Thyroid gland (tissue), 4 donors: Measurements from ENCODE around the gene POLE2. TPM values are rescaled to one million over a fixed set of nuclear protein-coding genes. Genes with fewer than 3 reads are reported as not detected.

Experiments used
- DNase-seq, 2 donors: peaks; one replicate each; pipeline ENCODE4 v3.0.0-alpha.2; 2019
- H3K27ac ChIP-seq, 3 donors: fragments of 200-600 bp; sonication (generic); 1 replicate in 2 of 3; 2 replicates in 1 of 3; pipeline ENCODE4 v1.5.1; 2016 to 2019; ENCODE audit warnings: mild to moderate bottlenecking in 1 of 3, moderate library complexity in 1 of 3
- H3K27me3 ChIP-seq: fragments of 200-600 bp; sonication (generic); one replicate; pipeline ENCODE4 v1.5.1; 2019
- H3K36me3 ChIP-seq, 2 donors: fragments of 200-600 bp; sonication (generic); one replicate each; pipeline ENCODE4 v1.5.1; 2016 to 2019
- H3K4me1 ChIP-seq, 2 donors: fragments of 200-600 bp; sonication (generic); one replicate each; pipeline ENCODE4 v1.5.1; 2017 to 2019
- H3K4me3 ChIP-seq, 3 donors: fragments of 200-600 bp; sonication (generic); replicated peaks in 1 of 3; 1 replicate in 2 of 3; 2 replicates in 1 of 3; pipeline ENCODE4 v1.5.1; 2016; ENCODE audit warnings: mild to moderate bottlenecking in 1 of 3
- H3K9me3 ChIP-seq: fragments of 200-600 bp; sonication (generic); one replicate; pipeline ENCODE4 v1.5.1; 2017
- POLR2A ChIP-seq, 2 donors: fragments of 450-650 bp; IDR thresholded peaks; one replicate each; pipeline ENCODE4 v1.6.1; 2017; ENCODE audit warnings: antibody characterized with exemption in 2 of 2, mild to moderate bottlenecking in 2 of 2, moderate library complexity in 1 of 2
- WGBS, 2 donors: methylation state at CpG; one replicate each; pipeline ENCODE4 v1.1.5; 2017; 5-methylcytosine and 5-hydroxymethylcytosine counted together
- intact Hi-C: fragments of 100-400 bp; cut with DNase I; formaldehyde crosslinking; loops from one replicate; pipeline ENCODE4 v1.15.1; 2023
- total RNA-seq, 4 donors: library from RNA; depleted of rRNA; stranded (reverse); fragments of >200 nt; gene quantifications; one replicate each; pipeline ENCODE4 v1.2.3, GENCODE V29; 2016
- TF ChIP-seq, protein P1 (sequence below), 6 experiments: fragments of 200-600 bp in 3 of 6; fragments of 450-650 bp in 3 of 6; sonication (generic) in 3 of 6; IDR thresholded peaks; one replicate each; pipeline ENCODE4 v1.5.1; 2016 to 2019; ENCODE audit warnings: antibody characterized with exemption in 6 of 6, mild to moderate bottlenecking in 2 of 6, inconsistent platforms in 1 of 6, moderate library complexity in 1 of 6

The POLE2 gene
- total RNA-seq, 4 donors from 2014 or later, result 0.33 to 3.1 (median 2.2) TPM

DNA sequence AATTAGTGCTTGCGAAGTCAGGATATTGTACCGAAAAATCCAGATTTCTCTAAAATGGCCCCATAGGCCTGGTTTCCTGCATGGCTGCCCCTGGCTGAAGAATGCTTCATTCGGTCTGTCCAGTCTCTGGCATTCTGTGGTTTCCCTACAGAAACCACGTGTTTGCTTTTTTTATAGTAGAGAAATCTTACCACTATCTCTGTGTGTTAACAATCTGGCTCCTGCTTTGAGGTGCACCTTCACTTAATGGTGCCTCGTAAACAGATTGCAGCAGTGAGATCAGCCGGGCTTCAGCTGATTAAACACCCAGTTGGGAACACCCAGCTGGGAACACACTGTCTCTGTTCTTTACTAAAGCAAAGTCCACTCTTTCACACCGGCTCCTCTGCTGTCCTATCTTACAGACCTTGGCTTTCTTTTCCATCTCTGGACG is 46.3 kb downstream of the POLE2 start:
- TF ChIP-seq, protein P1, sequence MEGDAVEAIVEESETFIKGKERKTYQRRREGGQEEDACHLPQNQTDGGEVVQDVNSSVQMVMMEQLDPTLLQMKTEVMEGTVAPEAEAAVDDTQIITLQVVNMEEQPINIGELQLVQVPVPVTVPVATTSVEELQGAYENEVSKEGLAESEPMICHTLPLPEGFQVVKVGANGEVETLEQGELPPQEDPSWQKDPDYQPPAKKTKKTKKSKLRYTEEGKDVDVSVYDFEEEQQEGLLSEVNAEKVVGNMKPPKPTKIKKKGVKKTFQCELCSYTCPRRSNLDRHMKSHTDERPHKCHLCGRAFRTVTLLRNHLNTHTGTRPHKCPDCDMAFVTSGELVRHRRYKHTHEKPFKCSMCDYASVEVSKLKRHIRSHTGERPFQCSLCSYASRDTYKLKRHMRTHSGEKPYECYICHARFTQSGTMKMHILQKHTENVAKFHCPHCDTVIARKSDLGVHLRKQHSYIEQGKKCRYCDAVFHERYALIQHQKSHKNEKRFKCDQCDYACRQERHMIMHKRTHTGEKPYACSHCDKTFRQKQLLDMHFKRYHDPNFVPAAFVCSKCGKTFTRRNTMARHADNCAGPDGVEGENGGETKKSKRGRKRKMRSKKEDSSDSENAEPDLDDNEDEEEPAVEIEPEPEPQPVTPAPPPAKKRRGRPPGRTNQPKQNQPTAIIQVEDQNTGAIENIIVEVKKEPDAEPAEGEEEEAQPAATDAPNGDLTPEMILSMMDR (IDR thresholded peaks at IDR 0.05), result no peak
- TF ChIP-seq POLR2A (IDR thresholded peaks at IDR 0.05), result no peak
- no peaks in the 10 kb centered on the region for H3K27me3 ChIP-seq
- no peaks in the 10 kb centered on the region for H3K9me3 ChIP-seq
- no peaks in the 10 kb centered on the region for H3K36me3 ChIP-seq
- WGBS, 2 donors, result 66% methylated on average over 8 of the region's 8 CpGs
- H3K4me1 ChIP-seq, result peaks cover 4 to 6% of the 10 kb centered on the region in 2 donors
- H3K27ac ChIP-seq, result no peak overlapping the region
- H3K4me3 ChIP-seq, result no peak overlapping the region
- intact Hi-C loops, result no loop called here
- DNase-seq, result peak; percentile 17 to 18

DNA sequence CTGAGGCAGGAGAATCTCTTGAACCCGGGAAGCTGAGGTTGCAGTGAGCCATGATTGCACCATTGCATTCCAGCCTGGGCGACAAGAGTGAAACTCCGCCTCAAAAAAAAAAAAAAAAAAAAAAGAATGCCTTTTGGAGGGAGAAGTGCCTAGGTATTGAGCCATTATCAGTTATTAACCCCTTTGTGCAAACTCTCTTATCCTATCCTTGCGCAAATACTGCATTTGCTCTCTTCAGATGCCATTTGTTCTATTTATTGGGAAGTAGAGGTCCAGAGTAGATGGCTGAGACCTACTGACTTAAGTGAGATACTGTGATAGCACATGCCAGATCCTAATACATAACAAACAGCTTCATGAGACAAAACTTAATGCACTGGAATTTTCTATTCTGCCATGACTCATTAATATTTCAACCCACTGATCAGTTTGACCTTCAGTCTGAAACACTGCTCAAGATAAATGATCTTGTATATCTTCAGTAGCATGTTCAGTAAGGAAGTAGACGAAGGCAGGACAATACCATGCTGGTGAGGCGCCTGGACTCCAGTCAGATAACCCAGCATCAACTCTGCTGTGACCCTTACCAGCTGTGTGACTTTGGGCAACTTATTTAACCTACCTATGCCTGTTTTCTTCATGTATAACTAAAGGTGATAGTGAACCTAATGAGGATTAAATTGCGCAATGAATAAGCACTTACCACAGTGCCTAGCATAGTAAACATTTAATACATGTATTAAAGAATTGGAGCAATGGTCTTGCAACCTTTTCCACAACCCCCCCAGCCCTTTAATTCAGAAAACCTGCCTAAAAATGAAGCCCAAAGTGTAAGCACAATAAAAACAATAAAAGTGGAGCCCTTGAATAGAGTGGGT is 47.2 kb downstream of the POLE2 start:
- no peak overlapping the region for H3K27ac ChIP-seq
- no peaks in the 10 kb centered on the region for H3K9me3 ChIP-seq
- peaks cover 6 to 9% of the 10 kb centered on the region in 2 donors for H3K4me1 ChIP-seq
- no peak for DNase-seq
- no peak overlapping the region for H3K4me3 ChIP-seq
- TF ChIP-seq, protein P1 (IDR thresholded peaks at IDR 0.05), result no peak
- TF ChIP-seq POLR2A (IDR thresholded peaks at IDR 0.05), result no peak
- no peaks in the 10 kb centered on the region for H3K27me3 ChIP-seq
- intact Hi-C loops, result no loop called here
- no peaks in the 10 kb centered on the region for H3K36me3 ChIP-seq
- 96 to 99% methylated on average over 7 of the region's 7 CpGs for WGBS, 2 donors

DNA sequence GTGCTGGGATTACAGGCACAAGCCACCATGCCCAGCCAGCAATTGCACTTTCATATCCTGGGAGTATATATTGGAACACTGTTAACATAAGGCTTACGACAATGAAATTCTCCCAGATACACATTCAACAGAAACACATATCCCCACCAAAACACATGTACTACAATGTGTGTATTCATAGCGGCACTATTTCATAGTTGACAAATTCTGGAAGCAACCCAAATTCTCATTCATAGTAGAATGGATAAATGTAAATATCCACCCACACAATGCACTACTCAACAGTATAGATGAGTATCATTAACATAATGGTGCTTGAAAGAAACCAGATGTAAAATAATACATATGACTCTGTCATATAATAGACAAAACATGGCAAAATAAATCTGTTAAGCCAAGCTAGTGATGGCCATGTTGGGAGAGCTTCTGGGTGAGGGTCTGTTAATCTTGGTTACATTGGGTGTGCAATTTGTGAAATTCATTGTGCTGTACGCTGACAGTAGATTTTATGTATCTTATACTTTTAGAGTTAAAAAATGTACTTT is 50.4 kb downstream of the POLE2 start:
- intact Hi-C loops, result loop anchor here (5.0 to 10.0 kb wide), 3 partner anchors 47 to 197 kb away; partner anchors contain the start of genes KLHDC2 and POLE2
- no peak overlapping the region for H3K27ac ChIP-seq
- WGBS, 2 donors, result 86 to 90% methylated on average over 3 of the region's 3 CpGs

DNA sequence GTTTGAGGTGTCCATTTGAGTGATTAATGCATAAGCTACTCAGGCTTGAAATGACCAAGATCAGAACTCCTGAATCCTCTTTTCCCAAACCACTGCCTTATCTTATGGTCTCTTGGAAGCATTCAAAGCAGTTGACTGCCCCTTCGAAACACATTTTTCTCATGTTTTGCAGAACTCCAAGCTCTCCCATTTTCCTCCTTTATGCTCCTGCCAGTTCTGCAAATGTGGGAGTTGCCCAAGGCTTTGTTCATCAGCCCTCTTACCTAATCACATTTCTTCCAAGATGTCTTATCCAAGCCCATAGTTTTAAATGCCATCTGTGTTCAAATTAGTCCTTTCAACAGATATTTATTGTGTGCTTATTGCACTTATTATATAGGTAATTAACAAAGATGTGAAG is 51.1 kb downstream of the POLE2 start:
- H3K27ac ChIP-seq, result no peak overlapping the region
- TF ChIP-seq, protein P1 (IDR thresholded peaks at IDR 0.05), result no peak
- TF ChIP-seq POLR2A (IDR thresholded peaks at IDR 0.05), result no peak
- H3K9me3 ChIP-seq, result no peaks in the 10 kb centered on the region
- H3K4me1 ChIP-seq, result peaks cover 5 to 17% of the 10 kb centered on the region in 2 donors
- no peaks in the 10 kb centered on the region for H3K27me3 ChIP-seq
- DNase-seq, result no peak
- WGBS, 2 donors, result 90 to 98% methylated on average over 1 of the region's 1 CpG
- intact Hi-C loops, result loop anchor here (5.0 to 10.0 kb wide), 3 partner anchors 48 to 198 kb away; partner anchors contain the start of genes KLHDC2 and POLE2
- H3K4me3 ChIP-seq, result no peak overlapping the region
- H3K36me3 ChIP-seq, result no peaks in the 10 kb centered on the region

More for the DNA sequence above, 50.4 kb downstream of the POLE2 start:
- Histone ChIP-seq H3K4me3 (no peak overlapping the region), H3K27me3 (no peaks in the 10 kb centered on the region), H3K9me3 (no peaks in the 10 kb centered on the region), H3K36me3 (no peaks in the 10 kb centered on the region), H3K4me1 (peaks cover 6 to 13% of the 10 kb centered on the region in 2 donors)
- no peak for TF ChIP-seq POLR2A (IDR thresholded peaks at IDR 0.05)
- TF ChIP-seq, protein P1 (IDR thresholded peaks at IDR 0.05), result no peak
- no peak for DNase-seq
